HG03432 (cell line): ENCODE data around the gene KIAA1191.
"Not testable (repeated sequence)": the region's sequence is repeated elsewhere in the genome, so short reads cannot be mapped to it uniquely, and the experiment has no call there.

Experiments used
- ATAC-seq: cut with Tn5 transposase; IDR thresholded peaks from one replicate; pipeline ENCODE4 v1.9.1; 2021; ENCODE audit warnings: mild to moderate bottlenecking, moderate library complexity; ENCODE audit not compliant: unreplicated experiment

The KIAA1191 gene

GRCh38 chr5:176319827-176320554 lies 41.6 kb downstream of the KIAA1191 start:
- ATAC-seq, result no peak

GRCh38 chr5:176317534-176318374 lies 43.8 kb downstream of the KIAA1191 start:
- no peak for ATAC-seq

GRCh38 chr5:176305356-176305755 lies 56.2 kb downstream of the KIAA1191 start:
- not testable (repeated sequence) for ATAC-seq
